ENCODE measurements around the gene GAL3ST2. TPM values are rescaled to one million over a fixed set of nuclear protein-coding genes. Genes with fewer than 3 reads are reported as not detected.
"Not testable (repeated sequence)": the region's sequence is repeated elsewhere in the genome, so short reads cannot be mapped to it uniquely, and the experiment has no call there.

The GAL3ST2 gene
- 1.3 and 1.9 TPM in 2 replicates for total RNA-seq

- no peak for DNase-seq (ENCODE audit: low spot score)
- Mint-ChIP-seq H3K27ac (no peak within 1 kb of the TSS), H3K27me3 (ENCODE audit: low read depth) (no peaks in the 10 kb centered on the region), H3K4me3 (ENCODE audit: low read depth) (no peak within 1 kb of the TSS), H3K4me1 (ENCODE audit: low read depth) (peaks cover 5% of the 10 kb centered on the region), H3K36me3 (ENCODE audit: low read depth) (no peaks in the 10 kb centered on the region), H3K9me3 (peaks cover 9% of the 10 kb centered on the region)
- intact Hi-C loops (cut with micrococcal nuclease): no loop called here
These were observed at the start of gene GAL3ST2 for GRCh38 chr2:241776336-241777169. GAL3ST2 (plus strand) TSS chr2:241776822; CDS start chr2:241776956, 134 bp downstream.

GRCh38 chr2:241728000-241728399 is 48.6 kb upstream of the GAL3ST2 start:
- intact Hi-C loops (cut with micrococcal nuclease): no loop called here

GRCh38 chr2:241728627-241729026 is 48.0 kb upstream of the GAL3ST2 start:
- Mint-ChIP-seq H3K4me1 (ENCODE audit: low read depth) (peaks cover 26% of the 10 kb centered on the region), H3K36me3 (ENCODE audit: low read depth) (peaks cover 10% of the 10 kb centered on the region), H3K4me3 (ENCODE audit: low read depth) (no peak overlapping the region), H3K27ac (no peak overlapping the region), H3K27me3 (ENCODE audit: low read depth) (no peaks in the 10 kb centered on the region), H3K9me3 (no peaks in the 10 kb centered on the region)
- no peak for DNase-seq (ENCODE audit: low spot score)
- intact Hi-C loops (cut with micrococcal nuclease): no loop called here

More at GRCh38 chr2:241728000-241728399, 48.6 kb upstream of the GAL3ST2 start:
- peaks cover 16% of the 10 kb centered on the region for H3K36me3 Mint-ChIP-seq (ENCODE audit: low read depth)
- no peak for DNase-seq (ENCODE audit: low spot score)
- peaks cover 2% of the 10 kb centered on the region for H3K9me3 Mint-ChIP-seq
- H3K27ac Mint-ChIP-seq: no peak overlapping the region
- H3K27me3 Mint-ChIP-seq (ENCODE audit: low read depth): no peaks in the 10 kb centered on the region
- no peak overlapping the region for H3K4me3 Mint-ChIP-seq (ENCODE audit: low read depth)
- peaks cover 26% of the 10 kb centered on the region for H3K4me1 Mint-ChIP-seq (ENCODE audit: low read depth)

GRCh38 chr2:241729868-241730267 is 46.8 kb upstream of the GAL3ST2 start:
- intact Hi-C loops (cut with micrococcal nuclease): loop anchor here (5.0 kb wide), 2 partner anchors 43 to 132 kb away; partner anchors contain the start of gene DTYMK
- H3K27me3 Mint-ChIP-seq (ENCODE audit: low read depth): no peaks in the 10 kb centered on the region
- H3K36me3 Mint-ChIP-seq (ENCODE audit: low read depth): peaks cover 4% of the 10 kb centered on the region
- H3K4me3 Mint-ChIP-seq (ENCODE audit: low read depth): no peak overlapping the region
- H3K4me1 Mint-ChIP-seq (ENCODE audit: low read depth): peaks cover 26% of the 10 kb centered on the region
- peak overlapping the region; percentile 28 for H3K27ac Mint-ChIP-seq
- no peaks in the 10 kb centered on the region for H3K9me3 Mint-ChIP-seq
- DNase-seq (ENCODE audit: low spot score): no peak

GRCh38 chr2:241730671-241731293 is 45.8 kb upstream of the GAL3ST2 start:
- Mint-ChIP-seq H3K9me3 (no peaks in the 10 kb centered on the region), H3K4me1 (ENCODE audit: low read depth) (peaks cover 26% of the 10 kb centered on the region), H3K27ac (peak overlapping the region; percentile 73), H3K4me3 (ENCODE audit: low read depth) (no peak overlapping the region), H3K36me3 (ENCODE audit: low read depth) (peaks cover under 1% of the 10 kb centered on the region), H3K27me3 (ENCODE audit: low read depth) (no peaks in the 10 kb centered on the region)
- intact Hi-C loops (cut with micrococcal nuclease): loop anchor here (5.0 kb wide), 2 partner anchors 43 to 132 kb away; partner anchors contain the start of gene DTYMK
- no peak for DNase-seq (ENCODE audit: low spot score)

- H3K4me1 Mint-ChIP-seq (ENCODE audit: low read depth): peaks cover 29% of the 10 kb centered on the region
- H3K36me3 Mint-ChIP-seq (ENCODE audit: low read depth); H3K9me3 Mint-ChIP-seq; H3K27me3 Mint-ChIP-seq (ENCODE audit: low read depth); H3K4me3 Mint-ChIP-seq (ENCODE audit: low read depth): not testable (repeated sequence)
- H3K27ac Mint-ChIP-seq: peak overlapping the region; percentile 8
- peak; percentile 63 for DNase-seq (ENCODE audit: low spot score)
- intact Hi-C loops (cut with micrococcal nuclease): loop anchor here (5.0 kb wide), 2 partner anchors 45 to 130 kb away; partner anchors contain the start of gene DTYMK
These were observed 44.0 kb upstream of the GAL3ST2 start for GRCh38 chr2:241732513-241733186.

- Mint-ChIP-seq H3K27me3 (ENCODE audit: low read depth) (no peaks in the 10 kb centered on the region), H3K9me3 (no peaks in the 10 kb centered on the region), H3K4me1 (ENCODE audit: low read depth) (peaks cover 33% of the 10 kb centered on the region), H3K36me3 (ENCODE audit: low read depth) (peaks cover 12% of the 10 kb centered on the region), H3K27ac (no peak overlapping the region), H3K4me3 (ENCODE audit: low read depth) (peak overlapping the region; percentile 47)
- no peak for DNase-seq (ENCODE audit: low spot score)
- intact Hi-C loops (cut with micrococcal nuclease): loop anchor here (1.0 to 5.0 kb wide), 5 partner anchors 31 to 148 kb away; partner anchors contain the start of genes ATG4B, DTYMK, ING5 and THAP4
These were observed 43.0 kb upstream of the GAL3ST2 start for GRCh38 chr2:241733391-241734207.

- Mint-ChIP-seq H3K27me3 (ENCODE audit: low read depth) (no peaks in the 10 kb centered on the region), H3K36me3 (ENCODE audit: low read depth) (peaks cover 13% of the 10 kb centered on the region), H3K9me3 (no peaks in the 10 kb centered on the region), H3K4me3 (ENCODE audit: low read depth) (peak overlapping the region; percentile 42), H3K4me1 (ENCODE audit: low read depth) (peaks cover 37% of the 10 kb centered on the region), H3K27ac (no peak overlapping the region)
- intact Hi-C loops (cut with micrococcal nuclease): loop anchor here (1.0 to 5.0 kb wide), 5 partner anchors 32 to 147 kb away; partner anchors contain the start of genes ATG4B, DTYMK, ING5 and THAP4
- DNase-seq (ENCODE audit: low spot score): no peak
These were observed 42.5 kb upstream of the GAL3ST2 start for GRCh38 chr2:241734208-241734466.

- peak; percentile 87 for DNase-seq (ENCODE audit: low spot score)
- Mint-ChIP-seq H3K4me3 (ENCODE audit: low read depth) (peak within 1 kb of the TSS; percentile 73), H3K4me1 (ENCODE audit: low read depth) (peaks cover 41% of the 10 kb centered on the region), H3K27ac (peak within 1 kb of the TSS; percentile 30), H3K27me3 (ENCODE audit: low read depth) (no peaks in the 10 kb centered on the region), H3K36me3 (ENCODE audit: low read depth) (peaks cover 13% of the 10 kb centered on the region), H3K9me3 (no peaks in the 10 kb centered on the region)
- intact Hi-C loops (cut with micrococcal nuclease): loop anchor here (1.0 to 5.0 kb wide), 5 partner anchors 32 to 147 kb away; partner anchors contain the start of genes ATG4B, DTYMK, ING5 and THAP4
These were observed 42.0 kb upstream of the GAL3ST2 start, which contains the start of gene D2HGDH for GRCh38 chr2:241734467-241735208. D2HGDH (plus strand) TSS chr2:241734630; CDS start chr2:241735225, 595 bp downstream.

- intact Hi-C loops (cut with micrococcal nuclease): no loop called here
These were observed 40.5 kb upstream of the GAL3ST2 start for GRCh38 chr2:241736111-241736510.

DNA sequence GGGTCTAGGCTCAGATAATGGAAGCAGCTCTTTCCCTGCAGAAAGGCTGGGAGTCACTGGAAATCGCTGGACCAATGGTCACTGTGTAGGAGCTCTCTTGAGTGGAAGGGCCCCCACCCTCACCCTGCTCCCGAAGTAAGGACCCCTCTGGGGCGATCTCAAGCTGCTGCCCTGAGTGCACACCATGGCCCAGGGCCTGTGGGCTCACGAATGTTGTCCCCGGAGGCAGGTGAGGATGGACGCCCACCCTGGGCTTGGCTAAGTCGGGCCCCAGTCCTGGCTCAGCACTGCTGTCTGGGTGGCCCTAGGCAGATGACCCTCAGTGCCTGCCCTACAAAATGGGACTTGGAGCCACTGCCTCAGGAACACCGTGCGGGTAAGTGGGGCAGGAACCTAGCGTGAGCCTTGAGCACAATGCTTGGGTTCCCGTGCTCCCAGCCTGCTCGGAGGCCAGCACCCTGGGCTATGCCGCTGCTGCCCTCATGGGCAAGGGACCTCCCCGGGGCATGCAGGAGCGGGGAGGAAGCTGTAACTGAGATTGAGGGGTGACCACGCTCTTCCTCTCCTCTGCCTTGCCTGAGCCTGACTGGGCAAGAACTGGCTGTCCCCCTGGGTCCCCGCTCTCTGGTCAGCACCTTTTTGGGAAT is 38.5 kb upstream of the GAL3ST2 start:
- Mint-ChIP-seq H3K4me1 (ENCODE audit: low read depth) (peaks cover 27% of the 10 kb centered on the region), H3K4me3 (ENCODE audit: low read depth) (no peak overlapping the region)
- intact Hi-C loops (cut with micrococcal nuclease): no loop called here

More at GRCh38 chr2:241736111-241736510, 40.5 kb upstream of the GAL3ST2 start:
- Mint-ChIP-seq H3K4me3 (ENCODE audit: low read depth) (peak overlapping the region; percentile 73), H3K9me3 (no peaks in the 10 kb centered on the region), H3K4me1 (ENCODE audit: low read depth) (peaks cover 36% of the 10 kb centered on the region), H3K27me3 (ENCODE audit: low read depth) (no peaks in the 10 kb centered on the region), H3K36me3 (ENCODE audit: low read depth) (peaks cover 13% of the 10 kb centered on the region), H3K27ac (no peak overlapping the region)
- DNase-seq (ENCODE audit: low spot score): no peak

More for the DNA sequence above, 38.5 kb upstream of the GAL3ST2 start:
- Mint-ChIP-seq H3K9me3 (no peaks in the 10 kb centered on the region), H3K27ac (no peak overlapping the region), H3K27me3 (ENCODE audit: low read depth) (no peaks in the 10 kb centered on the region), H3K36me3 (ENCODE audit: low read depth) (peaks cover 13% of the 10 kb centered on the region)
- no peak for DNase-seq (ENCODE audit: low spot score)
